ENCODE results near the gene COL27A1.

Gene COL27A1

GRCh38 chr9:114311571-114312512, 156.5 kb downstream of the COL27A1 start:
- Histone ChIP-seq H4K8ac (ENCODE audit: low read depth, low read length) (no peak overlapping the region), H3K4me3 (ENCODE audit: low read length) (no peak overlapping the region), H2BK15ac (replicated peaks; ENCODE audit: low read depth) (no peak overlapping the region), H2BK5ac (ENCODE audit: low read length) (no peak overlapping the region), H3K4ac (ENCODE audit: low read depth, low read length) (no peak overlapping the region), H3K4me1 (ENCODE audit: control insufficient read depth, low read depth, low read length) (no peaks in the 10 kb centered on the region), H3K4me2 (ENCODE audit: low read length) (no peak overlapping the region), H3K27me3 (ENCODE audit: insufficient read depth, low read length, poor library complexity) (no peaks in the 10 kb centered on the region), H3K9ac (ENCODE audit: low read length) (no peak overlapping the region), H4K5ac (ENCODE audit: low read length) (no peak overlapping the region), H2AK5ac (ENCODE audit: low read length) (no peak overlapping the region), H3K79me2 (ENCODE audit: control insufficient read depth, insufficient read depth, low read length) (no peaks in the 10 kb centered on the region), H3K27ac (ENCODE audit: low read depth, low read length) (no peak overlapping the region), H3K79me1 (ENCODE audit: low read length) (no peaks in the 10 kb centered on the region), H3K56ac (ENCODE audit: low read length) (no peak overlapping the region), H3K18ac (ENCODE audit: low read length) (no peak overlapping the region), H2BK120ac (ENCODE audit: low read depth, low read length) (no peak overlapping the region), H3K36me3 (ENCODE audit: control insufficient read depth, insufficient read depth, low read length) (no peaks in the 10 kb centered on the region), H3K23ac (ENCODE audit: low read length) (no peak overlapping the region)
- WGBS (ENCODE audit: extremely low coverage, insufficient coverage, low lambda C conversion rate): no CpG with 5 or more reads among the region's 28 CpGs
- no peak for DNase-seq

- no peak overlapping the region for H2BK120ac ChIP-seq (ENCODE audit: low read depth, low read length)
- H3K18ac ChIP-seq (ENCODE audit: low read length): no peak overlapping the region
- no peak overlapping the region for H3K23ac ChIP-seq (ENCODE audit: low read length)
- H3K56ac ChIP-seq (ENCODE audit: low read length): no peak overlapping the region
- no peaks in the 10 kb centered on the region for H3K79me2 ChIP-seq (ENCODE audit: control insufficient read depth, insufficient read depth, low read length)
- no peaks in the 10 kb centered on the region for H3K79me1 ChIP-seq (ENCODE audit: low read length)
- H4K5ac ChIP-seq (ENCODE audit: low read length): no peak overlapping the region
- no CpG with 5 or more reads among the region's 8 CpGs for WGBS (ENCODE audit: extremely low coverage, insufficient coverage, low lambda C conversion rate)
- no peak overlapping the region for H3K4ac ChIP-seq (ENCODE audit: low read depth, low read length)
- no peaks in the 10 kb centered on the region for H3K36me3 ChIP-seq (ENCODE audit: control insufficient read depth, insufficient read depth, low read length)
- H3K4me3 ChIP-seq (ENCODE audit: low read length): no peak overlapping the region
- H2AK5ac ChIP-seq (ENCODE audit: low read length): no peak overlapping the region
- no peaks in the 10 kb centered on the region for H3K4me1 ChIP-seq (ENCODE audit: control insufficient read depth, low read depth, low read length)
- DNase-seq: no peak
- no peak overlapping the region for H2BK15ac ChIP-seq (replicated peaks; ENCODE audit: low read depth)
- H3K4me2 ChIP-seq (ENCODE audit: low read length): no peak overlapping the region
- no peak overlapping the region for H4K8ac ChIP-seq (ENCODE audit: low read depth, low read length)
- no peak overlapping the region for H3K27ac ChIP-seq (ENCODE audit: low read depth, low read length)
- no peak overlapping the region for H3K9ac ChIP-seq (ENCODE audit: low read length)
- H2BK5ac ChIP-seq (ENCODE audit: low read length): no peak overlapping the region
- H3K27me3 ChIP-seq (ENCODE audit: insufficient read depth, low read length, poor library complexity): no peaks in the 10 kb centered on the region
Measured at GRCh38 chr9:114312513-114312875, 157.2 kb downstream of the COL27A1 start.

GRCh38 chr9:114313186-114313585, 157.8 kb downstream of the COL27A1 start:
- no peak overlapping the region for H3K23ac ChIP-seq (ENCODE audit: low read length)
- no peak overlapping the region for H2BK5ac ChIP-seq (ENCODE audit: low read length)
- no peak overlapping the region for H3K4me3 ChIP-seq (ENCODE audit: low read length)
- no peaks in the 10 kb centered on the region for H3K79me1 ChIP-seq (ENCODE audit: low read length)
- WGBS (ENCODE audit: extremely low coverage, insufficient coverage, low lambda C conversion rate): no CpG with 5 or more reads among the region's 8 CpGs
- H3K27ac ChIP-seq (ENCODE audit: low read depth, low read length): no peak overlapping the region
- no peaks in the 10 kb centered on the region for H3K4me1 ChIP-seq (ENCODE audit: control insufficient read depth, low read depth, low read length)
- no peak overlapping the region for H4K8ac ChIP-seq (ENCODE audit: low read depth, low read length)
- no peak overlapping the region for H2BK120ac ChIP-seq (ENCODE audit: low read depth, low read length)
- no peak overlapping the region for H4K5ac ChIP-seq (ENCODE audit: low read length)
- DNase-seq: no peak
- H2AK5ac ChIP-seq (ENCODE audit: low read length): no peak overlapping the region
- no peaks in the 10 kb centered on the region for H3K27me3 ChIP-seq (ENCODE audit: insufficient read depth, low read length, poor library complexity)
- no peak overlapping the region for H3K9ac ChIP-seq (ENCODE audit: low read length)
- H3K36me3 ChIP-seq (ENCODE audit: control insufficient read depth, insufficient read depth, low read length): no peaks in the 10 kb centered on the region
- no peak overlapping the region for H3K18ac ChIP-seq (ENCODE audit: low read length)
- H2BK15ac ChIP-seq (replicated peaks; ENCODE audit: low read depth): no peak overlapping the region
- H3K56ac ChIP-seq (ENCODE audit: low read length): no peak overlapping the region
- no peaks in the 10 kb centered on the region for H3K79me2 ChIP-seq (ENCODE audit: control insufficient read depth, insufficient read depth, low read length)
- H3K4me2 ChIP-seq (ENCODE audit: low read length): no peak overlapping the region
- H3K4ac ChIP-seq (ENCODE audit: low read depth, low read length): no peak overlapping the region

- WGBS (ENCODE audit: extremely low coverage, insufficient coverage, low lambda C conversion rate): no CpG with 5 or more reads among the region's 7 CpGs
Measured at GRCh38 chr9:114314256-114314867, 159.0 kb downstream of the COL27A1 start.

GRCh38 chr9:114314881-114315722, 159.8 kb downstream of the COL27A1 start:
- Histone ChIP-seq H3K27me3 (ENCODE audit: insufficient read depth, low read length, poor library complexity) (no peaks in the 10 kb centered on the region), H2BK120ac (ENCODE audit: low read depth, low read length) (no peak overlapping the region), H3K4me3 (ENCODE audit: low read length) (no peak overlapping the region), H3K27ac (ENCODE audit: low read depth, low read length) (no peak overlapping the region), H3K79me1 (ENCODE audit: low read length) (no peaks in the 10 kb centered on the region), H3K23ac (ENCODE audit: low read length) (no peak overlapping the region), H3K56ac (ENCODE audit: low read length) (no peak overlapping the region), H3K79me2 (ENCODE audit: control insufficient read depth, insufficient read depth, low read length) (no peaks in the 10 kb centered on the region), H2BK5ac (ENCODE audit: low read length) (no peak overlapping the region), H2BK15ac (replicated peaks; ENCODE audit: low read depth) (no peak overlapping the region), H4K5ac (ENCODE audit: low read length) (no peak overlapping the region), H3K9ac (ENCODE audit: low read length) (no peak overlapping the region), H3K4me1 (ENCODE audit: control insufficient read depth, low read depth, low read length) (no peaks in the 10 kb centered on the region), H3K4ac (ENCODE audit: low read depth, low read length) (no peak overlapping the region), H2AK5ac (ENCODE audit: low read length) (no peak overlapping the region), H3K18ac (ENCODE audit: low read length) (no peak overlapping the region), H4K8ac (ENCODE audit: low read depth, low read length) (no peak overlapping the region), H3K4me2 (ENCODE audit: low read length) (no peak overlapping the region), H3K36me3 (ENCODE audit: control insufficient read depth, insufficient read depth, low read length) (no peaks in the 10 kb centered on the region)
- DNase-seq: no peak
- WGBS (ENCODE audit: extremely low coverage, insufficient coverage, low lambda C conversion rate): no CpG with 5 or more reads among the region's 8 CpGs

More at GRCh38 chr9:114314256-114314867, 159.0 kb downstream of the COL27A1 start:
- Histone ChIP-seq H2BK15ac (replicated peaks; ENCODE audit: low read depth) (no peak overlapping the region), H3K79me1 (ENCODE audit: low read length) (no peaks in the 10 kb centered on the region), H3K27me3 (ENCODE audit: insufficient read depth, low read length, poor library complexity) (no peaks in the 10 kb centered on the region), H3K9ac (ENCODE audit: low read length) (no peak overlapping the region), H2BK5ac (ENCODE audit: low read length) (no peak overlapping the region), H2BK120ac (ENCODE audit: low read depth, low read length) (no peak overlapping the region), H3K27ac (ENCODE audit: low read depth, low read length) (no peak overlapping the region), H3K18ac (ENCODE audit: low read length) (no peak overlapping the region), H2AK5ac (ENCODE audit: low read length) (no peak overlapping the region), H3K56ac (ENCODE audit: low read length) (no peak overlapping the region), H3K36me3 (ENCODE audit: control insufficient read depth, insufficient read depth, low read length) (no peaks in the 10 kb centered on the region), H3K4ac (ENCODE audit: low read depth, low read length) (no peak overlapping the region), H4K8ac (ENCODE audit: low read depth, low read length) (no peak overlapping the region), H3K79me2 (ENCODE audit: control insufficient read depth, insufficient read depth, low read length) (no peaks in the 10 kb centered on the region), H3K4me2 (ENCODE audit: low read length) (no peak overlapping the region), H3K23ac (ENCODE audit: low read length) (no peak overlapping the region), H3K4me3 (ENCODE audit: low read length) (no peak overlapping the region), H4K5ac (ENCODE audit: low read length) (no peak overlapping the region), H3K4me1 (ENCODE audit: control insufficient read depth, low read depth, low read length) (no peaks in the 10 kb centered on the region)
- DNase-seq: no peak
